ENCODE results near the gene LRP4.

- TF ChIP-seq CTCF (conservative IDR thresholded peaks at IDR 0.05) (no peak), EZH2 (IDR thresholded peaks at IDR 0.05; ENCODE audit: low read depth) (no peak)
Measured at GRCh38 chr11:46855863-46856262, 62.5 kb downstream of the LRP4 start.

Measured in PC-9 (cell line).